Activated CD4-positive, alpha-beta T cell treated with anti-CD3 and anti-CD28 coated beads, Interleukin-2, amount 50 U/mL, for 24 hours (primary cell): Measurements from ENCODE around the gene ZFAND6.
"Not testable (repeated sequence)": the region's sequence is repeated elsewhere in the genome, so short reads cannot be mapped to it uniquely, and the experiment has no call there.

ENCODE experiments used
- DNase-seq, 2 donors: peaks; one replicate each; pipeline ENCODE4 v3.0.0-alpha.2; 2020; ENCODE audit warnings: low read depth in 1 of 2, low spot score in 1 of 2

ZFAND6 gene

GRCh38 chr15:80058851-80059785 is at the start of gene ZFAND6:
ZFAND6 (plus strand) TSS chr15:80059676; CDS start chr15:80120345, 60,669 bp downstream.
- DNase-seq: peak; percentile 88 to 89

GRCh38 chr15:80010131-80010673 is 49.3 kb upstream of the ZFAND6 start:
- DNase-seq: no peak

GRCh38 chr15:80011041-80011523 is 48.4 kb upstream of the ZFAND6 start:
- DNase-seq: not testable (repeated sequence)

- no peak for DNase-seq
Measured at GRCh38 chr15:80011596-80011995, 47.9 kb upstream of the ZFAND6 start.

- DNase-seq: no peak
Measured at GRCh38 chr15:80012060-80012726, 47.3 kb upstream of the ZFAND6 start.

GRCh38 chr15:80014186-80014585 is 45.3 kb upstream of the ZFAND6 start:
- not testable (repeated sequence) for DNase-seq

GRCh38 chr15:80015156-80015555 is 44.3 kb upstream of the ZFAND6 start:
- no peak for DNase-seq

- not testable (repeated sequence) for DNase-seq
Measured at GRCh38 chr15:80016506-80016905, 43.0 kb upstream of the ZFAND6 start.

- not testable (repeated sequence) for DNase-seq
Measured at GRCh38 chr15:80017139-80017538, 42.3 kb upstream of the ZFAND6 start.

GRCh38 chr15:80019168-80019745 is 40.2 kb upstream of the ZFAND6 start:
- DNase-seq: no peak

GRCh38 chr15:80020149-80020548 is 39.3 kb upstream of the ZFAND6 start:
- DNase-seq: not testable (repeated sequence)

GRCh38 chr15:80020731-80021130 is 38.7 kb upstream of the ZFAND6 start:
- no peak for DNase-seq

GRCh38 chr15:80026310-80026709 is 33.2 kb upstream of the ZFAND6 start:
- DNase-seq: no peak

GRCh38 chr15:80026754-80027153 is 32.7 kb upstream of the ZFAND6 start:
- no peak for DNase-seq

- DNase-seq: no peak
Measured at GRCh38 chr15:80028937-80029336, 30.5 kb upstream of the ZFAND6 start.

GRCh38 chr15:80031841-80032240 is 27.6 kb upstream of the ZFAND6 start:
- no peak for DNase-seq

GRCh38 chr15:80034629-80035028 is 24.8 kb upstream of the ZFAND6 start:
- no peak for DNase-seq

GRCh38 chr15:80036071-80036470 is 23.4 kb upstream of the ZFAND6 start:
- DNase-seq: no peak

- DNase-seq: no peak
Measured at GRCh38 chr15:80041494-80042253, 17.8 kb upstream of the ZFAND6 start.

- DNase-seq: no peak
Measured at GRCh38 chr15:80042568-80042967, 16.9 kb upstream of the ZFAND6 start.

- DNase-seq: not testable (repeated sequence)
Measured at GRCh38 chr15:80045219-80045618, 14.3 kb upstream of the ZFAND6 start.
